DOHH2 (cell line): ENCODE measurements around the gene NR5A2.

Experiments used
- H3F3A ChIP-seq: fragments of 200-600 bp; sonication (generic), shearing (Covaris generic); 2 replicates; pipeline ENCODE4 v1.6.0; 2016; ENCODE audit warnings: antibody characterized with exemption, mild to moderate bottlenecking; ENCODE audit not compliant: control insufficient read depth, insufficient read depth
- H3K27ac ChIP-seq: fragments of 200-600 bp; sonication (generic); 2 replicates; pipeline ENCODE4 v1.5.1; 2014; ENCODE audit warnings: low read depth, mild to moderate bottlenecking, low read length, moderate library complexity
- H3K27me3 ChIP-seq: fragments of 200-600 bp; sonication (generic); 2 replicates; pipeline ENCODE4 v1.6.1; 2014; ENCODE audit warnings: mild to moderate bottlenecking, low read length, mixed read lengths; ENCODE audit not compliant: control insufficient read depth
- H3K36me3 ChIP-seq: fragments of 200-600 bp; sonication (generic); 2 replicates; pipeline ENCODE4 v1.6.1; 2014; ENCODE audit warnings: mild to moderate bottlenecking, low read length, moderate library complexity, mixed read lengths; ENCODE audit not compliant: control insufficient read depth
- H3K4me1 ChIP-seq: fragments of 200-600 bp; sonication (generic); 2 replicates; pipeline ENCODE4 v1.6.1; 2014; ENCODE audit warnings: mild to moderate bottlenecking, low read length, mixed read lengths; ENCODE audit not compliant: control insufficient read depth
- H3K4me2 ChIP-seq: fragments of 200-600 bp; sonication (generic); 2 replicates; pipeline ENCODE4 v1.6.0; 2014; ENCODE audit warnings: mild to moderate bottlenecking, low read length, moderate library complexity
- H3K4me3 ChIP-seq: fragments of 200-600 bp; sonication (generic); 2 replicates; pipeline ENCODE4 v1.5.1; 2014; ENCODE audit warnings: mild to moderate bottlenecking, low read length, mixed read lengths
- H3K79me2 ChIP-seq: fragments of 200-600 bp; sonication (generic); 2 replicates; pipeline ENCODE4 v1.6.1; 2014; ENCODE audit warnings: mild to moderate bottlenecking, low read length, mixed read lengths; ENCODE audit not compliant: control insufficient read depth
- H3K9me2 ChIP-seq: fragments of 200-600 bp; sonication (generic); replicated peaks from 2 replicates; pipeline ENCODE4 v1.6.1; 2014; ENCODE audit warnings: mild to moderate bottlenecking, low read length, mixed read lengths; ENCODE audit not compliant: control insufficient read depth
- H3K9me3 ChIP-seq: fragments of 200-600 bp; sonication (generic); 2 replicates; pipeline ENCODE4 v1.6.1; 2014; ENCODE audit warnings: antibody characterized with exemption, low read length, mixed read lengths; ENCODE audit not compliant: control insufficient read depth, insufficient read depth
- H4K20me1 ChIP-seq: fragments of 200-600 bp; sonication (generic); 2 replicates; pipeline ENCODE4 v1.6.0; 2014; ENCODE audit warnings: low read depth, mild to moderate bottlenecking, antibody characterized with exemption, low read length, moderate library complexity; ENCODE audit not compliant: control insufficient read depth, insufficient read depth
- CTCF ChIP-seq: fragments of 200-600 bp; sonication (generic); IDR thresholded peaks from one replicate; pipeline ENCODE4 v1.5.1; 2014; ENCODE audit warnings: antibody characterized with exemption, mild to moderate bottlenecking, low read depth, low read length; ENCODE audit not compliant: poor library complexity, severe bottlenecking
- EZH2phosphoT487 ChIP-seq: fragments of 200-600 bp; sonication (generic); IDR thresholded peaks from 2 replicates; pipeline ENCODE4 v1.6.1; 2017; ENCODE audit warnings: borderline replicate concordance, mild to moderate bottlenecking, antibody characterized with exemption, low read length, moderate library complexity, mixed read lengths

NR5A2 gene

GRCh38 chr1:200173097-200173618, 145.6 kb downstream of the NR5A2 start:
- H3K79me2 ChIP-seq = no peaks in the 10 kb centered on the region
- no peaks in the 10 kb centered on the region for H3F3A ChIP-seq
- H3K27ac ChIP-seq = no peak overlapping the region
- H3K4me2 ChIP-seq = no peak overlapping the region
- no peaks in the 10 kb centered on the region for H4K20me1 ChIP-seq
- H3K4me1 ChIP-seq = peaks cover 5% of the 10 kb centered on the region
- no peak for TF ChIP-seq CTCF
- no peak for TF ChIP-seq EZH2phosphoT487
- H3K9me2 ChIP-seq = no peaks in the 10 kb centered on the region
- H3K9me3 ChIP-seq = no peaks in the 10 kb centered on the region
- no peaks in the 10 kb centered on the region for H3K27me3 ChIP-seq
- no peak overlapping the region for H3K4me3 ChIP-seq
- no peaks in the 10 kb centered on the region for H3K36me3 ChIP-seq

- H3K4me1 ChIP-seq = peaks cover 5% of the 10 kb centered on the region
- H4K20me1 ChIP-seq = no peaks in the 10 kb centered on the region
- no peaks in the 10 kb centered on the region for H3K36me3 ChIP-seq
- no peaks in the 10 kb centered on the region for H3K27me3 ChIP-seq
- H3K9me3 ChIP-seq = no peaks in the 10 kb centered on the region
- no peaks in the 10 kb centered on the region for H3K79me2 ChIP-seq
- H3K27ac ChIP-seq = no peak overlapping the region
- H3K4me2 ChIP-seq = no peak overlapping the region
- H3F3A ChIP-seq = no peaks in the 10 kb centered on the region
- H3K9me2 ChIP-seq = no peaks in the 10 kb centered on the region
- no peak overlapping the region for H3K4me3 ChIP-seq
- TF ChIP-seq EZH2phosphoT487 (no peak), CTCF (no peak)
Measured at GRCh38 chr1:200174525-200175295, 147.2 kb downstream of the NR5A2 start.

- peaks cover 5% of the 10 kb centered on the region for H3K4me1 ChIP-seq
- no peaks in the 10 kb centered on the region for H4K20me1 ChIP-seq
Measured at GRCh38 chr1:200176181-200176580, 148.7 kb downstream of the NR5A2 start.

More at GRCh38 chr1:200176181-200176580, 148.7 kb downstream of the NR5A2 start:
- Histone ChIP-seq H3K9me2 (no peaks in the 10 kb centered on the region), H3K27me3 (no peaks in the 10 kb centered on the region), H3K9me3 (no peaks in the 10 kb centered on the region), H3K4me2 (no peak overlapping the region), H3K36me3 (no peaks in the 10 kb centered on the region), H3F3A (no peaks in the 10 kb centered on the region), H3K79me2 (no peaks in the 10 kb centered on the region), H3K27ac (no peak overlapping the region), H3K4me3 (no peak overlapping the region)
- no peak for TF ChIP-seq EZH2phosphoT487
- no peak for TF ChIP-seq CTCF
